ENCODE results near the gene DCTN3. TPM values are rescaled to one million over a fixed set of nuclear protein-coding genes. Genes with fewer than 3 reads are reported as not detected.

Gene DCTN3
- total RNA-seq (2022; extraction: Qiagen RNA extraction; ENCODE audit: low read depth), result 80.3 to 123 TPM (median 106 TPM) in 5 replicates

DNA sequence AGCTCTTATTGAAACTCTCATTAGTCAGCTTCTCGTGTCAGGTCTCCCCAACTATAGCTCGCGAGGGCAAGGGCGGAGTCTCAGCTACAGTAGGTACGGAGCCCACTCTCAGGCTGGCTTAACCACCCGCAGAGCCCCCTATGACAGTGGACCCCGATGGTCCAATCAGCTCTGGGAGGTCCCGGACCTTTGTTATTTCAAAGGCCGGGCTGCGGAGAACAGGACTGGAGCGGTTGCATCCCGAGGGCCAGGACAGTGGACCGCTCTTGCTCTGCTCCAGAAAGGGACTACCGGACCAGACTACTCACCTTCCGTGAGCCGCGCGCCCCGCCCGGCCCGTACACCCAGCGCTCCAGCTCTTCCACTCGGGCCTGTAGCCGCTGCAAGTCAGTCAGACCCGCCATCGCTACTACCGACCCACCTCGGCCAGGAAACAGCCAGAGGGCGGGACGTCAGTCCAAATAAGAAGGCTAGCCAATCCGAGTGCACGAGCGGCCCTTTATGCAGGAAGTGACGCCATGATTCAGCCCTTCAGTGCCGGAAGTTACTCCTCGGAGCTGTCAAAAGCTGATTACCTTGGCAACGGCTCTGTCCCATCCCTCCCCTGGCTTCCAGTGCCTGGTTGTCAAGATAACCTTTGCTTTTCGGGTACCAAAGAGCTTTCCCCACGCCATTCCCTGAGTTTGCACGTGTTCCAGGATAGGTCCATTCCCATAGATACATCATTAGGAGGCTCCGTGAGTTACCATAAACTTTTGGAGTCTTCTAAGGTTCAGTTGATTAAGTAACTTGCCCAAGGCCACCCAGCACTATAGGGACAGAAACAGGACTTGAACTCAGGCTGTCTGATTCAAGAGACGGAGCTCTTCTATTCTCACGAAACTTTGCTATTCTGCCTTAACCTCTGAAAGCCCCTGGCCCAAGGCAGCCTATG is at the start of gene DCTN3:
Gene DCTN3, minus strand, starts transcription at position 435 of the 934 bp plus-strand sequence. Its CDS starts 31 bp downstream, at position 404.

GRCh38 chr9:34662526-34663302 is 42.4 kb upstream of the DCTN3 start, which contains the start of gene CCL27:
CCL27 (minus strand) TSS chr9:34662657; CDS start chr9:34662633, 24 bp downstream.

DNA sequence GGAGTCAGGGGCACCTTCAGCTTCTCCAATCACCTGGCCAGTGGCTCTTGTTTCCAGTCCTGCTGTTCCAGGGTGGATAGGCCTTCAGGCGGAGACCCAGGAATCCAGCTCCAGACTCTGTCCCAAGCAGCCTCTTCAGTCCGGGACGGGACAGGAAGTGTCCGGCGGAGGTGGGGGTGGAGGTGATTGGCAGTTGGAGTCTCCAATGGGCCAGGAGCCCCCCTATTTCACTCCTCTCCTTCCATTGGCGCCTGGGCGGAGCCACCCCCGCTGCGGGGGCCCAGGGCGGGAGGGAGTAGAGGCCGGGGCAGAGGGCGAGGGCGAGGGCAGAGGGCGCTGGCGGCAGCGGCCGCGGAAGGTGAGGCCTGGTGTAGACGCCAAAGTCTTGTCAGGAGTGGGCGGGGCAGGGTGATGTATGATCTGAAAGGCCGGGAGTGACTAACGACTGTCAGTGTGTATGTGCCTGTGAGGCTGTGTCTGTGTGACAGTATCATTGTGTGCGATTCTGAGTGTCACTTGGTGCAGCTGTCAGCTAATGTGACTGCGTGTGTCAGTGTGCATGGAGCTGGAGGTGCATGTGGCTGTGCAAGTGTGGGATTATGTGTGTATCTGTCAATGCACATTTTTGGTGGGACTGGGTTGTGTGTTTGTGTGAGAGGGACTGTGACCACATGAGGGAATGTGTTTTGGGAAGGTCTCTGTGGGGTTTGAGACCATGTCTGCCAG is 31.7 kb upstream of the DCTN3 start, which contains the start of gene IL11RA:
Gene IL11RA, plus strand, starts transcription at position 310 of the 726 bp plus-strand sequence. CDS start 3,033 bp downstream, outside the sequence.

DNA sequence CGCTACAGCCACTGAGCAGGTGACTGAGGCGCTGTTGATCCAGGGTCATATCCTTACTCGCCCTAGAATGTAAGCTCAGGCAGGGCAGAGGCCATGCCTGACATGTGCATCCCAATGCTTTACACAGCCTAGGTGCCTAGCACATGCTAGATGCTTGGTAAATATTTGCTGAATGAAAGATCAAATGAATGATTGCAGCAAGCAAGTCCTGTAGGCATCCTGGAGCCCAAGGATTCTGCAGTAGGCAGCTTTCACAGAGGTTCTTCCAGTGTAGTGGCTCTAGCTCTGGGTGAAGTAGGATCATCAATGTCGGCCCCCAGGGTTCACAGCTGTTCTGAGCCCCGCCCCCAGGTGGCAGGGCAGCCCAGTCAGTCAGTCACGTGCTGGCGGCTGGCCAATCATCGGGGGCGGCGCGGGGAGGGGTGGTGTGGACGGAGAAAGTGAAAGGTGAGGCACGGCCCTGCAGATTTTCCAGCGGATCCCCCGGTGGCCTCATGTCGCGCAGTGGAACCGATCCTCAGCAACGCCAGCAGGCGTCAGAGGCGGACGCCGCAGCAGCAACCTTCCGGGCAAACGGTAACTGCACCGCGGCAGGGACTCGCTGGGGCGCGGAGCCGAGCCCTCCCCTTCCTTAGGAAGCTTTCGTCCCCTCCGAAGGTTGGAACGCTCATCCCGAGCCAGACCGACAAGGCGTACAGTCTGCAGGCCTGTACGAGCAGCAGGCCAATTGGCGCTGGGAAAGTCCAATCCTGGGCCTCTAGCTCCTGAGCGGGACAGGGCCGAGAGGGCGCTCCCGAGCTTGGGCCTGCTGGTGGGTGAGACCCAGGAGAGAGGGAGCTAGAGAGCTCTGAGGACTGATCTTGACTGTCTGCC is 26.2 kb upstream of the DCTN3 start, which contains the start of gene GALT:
Gene GALT, plus strand, starts transcription at position 465 of the 873 bp plus-strand sequence. Its CDS starts 30 bp downstream, at position 495.

GRCh38 chr9:34637356-34638137 is 17.3 kb upstream of the DCTN3 start, which contains the start of gene SIGMAR1:
SIGMAR1 (minus strand) TSS chr9:34637787; CDS start chr9:34637697, 90 bp downstream.

DNA sequence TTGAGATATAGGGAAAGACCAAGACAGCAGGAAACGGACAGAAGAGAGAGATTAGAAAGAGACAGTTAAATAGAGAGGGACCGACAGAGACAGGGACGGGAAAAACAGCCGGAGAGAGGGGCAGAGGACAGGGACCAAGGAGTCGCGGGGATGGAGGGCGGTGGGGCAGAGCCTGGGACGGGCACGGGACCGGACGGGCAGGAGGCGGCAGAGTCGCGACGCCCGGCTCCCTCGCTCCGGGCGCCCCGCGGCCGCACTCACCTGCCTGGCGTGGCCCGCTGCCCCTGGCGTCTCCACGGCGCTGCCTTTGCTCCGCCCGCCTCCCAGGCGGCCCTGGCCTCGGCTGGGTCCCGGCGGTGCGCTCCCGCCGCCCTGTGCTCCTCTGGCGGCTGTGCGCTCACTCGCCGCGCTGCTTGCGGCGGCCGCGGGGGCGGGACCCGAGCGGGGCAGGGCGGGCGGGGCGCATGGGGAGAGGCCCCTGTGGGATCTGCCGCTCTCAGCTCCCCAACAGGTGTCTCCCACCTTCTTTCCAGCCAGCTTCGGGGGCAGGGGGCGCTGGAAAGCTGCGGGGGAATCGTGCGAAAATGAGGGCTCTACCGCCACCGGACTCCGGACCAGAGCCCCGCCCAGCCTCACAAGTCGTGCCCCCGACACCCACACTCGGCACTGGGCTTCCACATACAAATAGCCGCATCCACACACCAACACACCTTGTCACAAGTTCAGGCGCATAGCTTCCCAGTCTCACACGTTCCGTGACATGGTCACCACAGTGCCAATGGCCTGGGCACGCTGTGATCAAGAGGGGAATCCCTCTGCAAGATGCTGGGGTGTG is 8.6 kb upstream of the DCTN3 start, which contains the start of gene ARID3C:
Gene ARID3C, minus strand, starts transcription at position 411 of the 835 bp plus-strand sequence. CDS start 1,052 bp downstream, outside the sequence.

GRCh38 chr9:34611811-34612787 is 8.2 kb downstream of the DCTN3 start, which contains the start of gene RPP25L:
RPP25L (minus strand) TSS chr9:34612097; CDS start chr9:34611296, 801 bp downstream.

DNA sequence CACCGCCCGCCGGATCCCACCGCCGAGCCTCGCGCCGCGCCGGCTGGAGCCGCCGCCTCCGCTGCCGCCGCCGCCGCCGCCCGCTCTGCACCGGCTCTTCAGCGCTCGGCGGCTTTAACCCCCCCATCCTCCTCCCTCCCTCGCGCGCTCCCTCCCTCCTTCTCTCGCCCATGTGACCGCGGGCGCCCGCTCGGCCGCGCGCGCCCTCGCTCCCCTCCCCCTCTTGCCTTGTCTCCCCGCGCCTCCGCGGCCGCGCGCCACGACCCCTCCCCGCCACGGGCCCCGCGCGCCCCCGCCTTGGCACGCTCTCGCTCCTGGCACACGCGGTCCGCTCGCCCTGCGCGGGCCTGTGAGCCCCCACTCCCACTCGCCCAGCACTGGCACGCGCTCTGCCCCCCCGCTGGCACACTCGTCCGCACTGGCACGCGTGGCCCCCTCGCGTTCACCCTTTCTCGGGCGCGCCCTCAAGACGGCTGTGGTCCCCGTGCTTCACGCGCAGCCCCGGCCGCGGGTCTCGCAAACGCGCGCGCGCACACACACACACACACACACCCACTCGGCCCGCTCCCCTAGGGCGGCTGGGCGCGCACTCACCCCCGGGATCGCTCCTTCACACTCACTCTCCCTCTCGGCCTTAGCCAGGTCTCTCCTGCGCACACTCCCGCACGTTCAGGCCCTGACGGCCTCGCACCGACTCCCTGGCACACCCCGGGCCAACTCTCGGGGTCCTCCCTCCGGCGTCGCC is 30.5 kb downstream of the DCTN3 start, which contains the start of gene CNTFR:
Gene CNTFR, minus strand, starts transcription at position 89 of the 745 bp plus-strand sequence. CDS start 20,743 bp downstream, outside the sequence.

Other genes starting within 250 kb of the DCTN3 start
- gene MYORG, start 243.6 kb downstream of the DCTN3 start, total RNA-seq (2022; extraction: Qiagen RNA extraction; ENCODE audit: low read depth), result 3.5 to 6.2 TPM (median 5.2 TPM) in 5 replicates
- gene FAM219A, start 161.9 kb downstream of the DCTN3 start, total RNA-seq (2022; extraction: Qiagen RNA extraction; ENCODE audit: low read depth), result 13.0 to 18.8 TPM (median 18.4 TPM) in 5 replicates
- gene DNAI1, start 161.7 kb downstream of the DCTN3 start, total RNA-seq (2022; extraction: Qiagen RNA extraction; ENCODE audit: low read depth), result 0.29 TPM in 1 of 5 replicates, not detected in the others
- gene ENHO, start 97.5 kb downstream of the DCTN3 start, total RNA-seq (2022; extraction: Qiagen RNA extraction; ENCODE audit: low read depth), result 0.87 to 2.9 TPM (median 2.3 TPM) in 5 replicates
- gene CNTFR, start 30.8 kb downstream of the DCTN3 start, total RNA-seq (2022; extraction: Qiagen RNA extraction; ENCODE audit: low read depth), result 0.08 to 0.20 TPM (median 0.09 TPM) in 3 of 5 replicates, not detected in the others
- 28.5 to 47.8 TPM (median 42.7 TPM) in 5 replicates for gene RPP25L, start 8.4 kb downstream of the DCTN3 start, total RNA-seq (2022; extraction: Qiagen RNA extraction; ENCODE audit: low read depth)
- gene ARID3C, start 8.6 kb upstream of the DCTN3 start, total RNA-seq (2022; extraction: Qiagen RNA extraction; ENCODE audit: low read depth), result 0.13 to 0.23 TPM (median 0.19 TPM) in 3 of 5 replicates, not detected in the others
- gene SIGMAR1, start 17.3 kb upstream of the DCTN3 start, total RNA-seq (2022; extraction: Qiagen RNA extraction; ENCODE audit: low read depth), result 151 to 215 TPM (median 198 TPM) in 5 replicates
- 15.3 to 24.9 TPM (median 17.3 TPM) in 5 replicates for gene GALT, start 26.2 kb upstream of the DCTN3 start, total RNA-seq (2022; extraction: Qiagen RNA extraction; ENCODE audit: low read depth)
- gene IL11RA, start 31.7 kb upstream of the DCTN3 start, total RNA-seq (2022; extraction: Qiagen RNA extraction; ENCODE audit: low read depth), result 5.1 to 8.3 TPM (median 7.1 TPM) in 5 replicates
- 0.25 to 0.94 TPM (median 0.34 TPM) in 3 of 5 replicates, not detected in the others for gene CCL27, start 42.2 kb upstream of the DCTN3 start, total RNA-seq (2022; extraction: Qiagen RNA extraction; ENCODE audit: low read depth)
- gene CCL19, start 70.8 kb upstream of the DCTN3 start, total RNA-seq (2022; extraction: Qiagen RNA extraction; ENCODE audit: low read depth), result not detected in 5 replicates
- not detected in 5 replicates for gene CCL21, start 89.6 kb upstream of the DCTN3 start, total RNA-seq (2022; extraction: Qiagen RNA extraction; ENCODE audit: low read depth)

Data from A549 treated with ZK216348 at 1 μM for 4 hours (cell line).